GM12873 (cell line): ENCODE data around the gene POU4F1.

Source experiments
- TF ChIP-seq, protein P1 (sequence below): IDR thresholded peaks from 2 replicates; pipeline ENCODE4 v1.5.1; 2012; ENCODE audit warnings: low read depth, mild to moderate bottlenecking, moderate library complexity, low read length, control low read depth; ENCODE audit not compliant: insufficient read depth; ENCODE audit errors: missing control alignments

Gene POU4F1

DNA sequence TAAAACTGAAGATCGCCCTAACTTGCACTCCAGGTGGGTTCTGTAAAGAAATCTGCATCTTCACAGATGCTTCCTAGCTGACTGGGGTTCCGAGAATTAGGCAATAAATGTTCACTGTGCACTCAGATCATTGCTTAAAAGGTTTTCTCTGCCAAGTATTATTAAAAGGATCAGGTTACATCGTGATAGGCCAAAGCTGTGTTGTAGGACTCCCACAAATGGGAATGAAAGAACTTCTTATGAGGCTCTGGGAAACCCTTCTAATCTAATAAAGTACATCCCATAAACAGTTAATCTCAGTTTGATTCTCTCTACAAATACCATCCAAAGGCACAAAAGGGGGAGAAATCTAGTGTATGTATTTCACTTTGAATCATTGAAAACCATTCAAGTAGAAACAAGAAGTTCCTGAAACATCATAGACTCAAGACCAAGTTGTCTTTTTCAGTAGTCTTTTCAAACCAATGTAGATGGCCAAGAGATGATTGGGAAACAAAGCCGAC is 7.1 kb upstream of the POU4F1 start:
- TF ChIP-seq, protein P1, sequence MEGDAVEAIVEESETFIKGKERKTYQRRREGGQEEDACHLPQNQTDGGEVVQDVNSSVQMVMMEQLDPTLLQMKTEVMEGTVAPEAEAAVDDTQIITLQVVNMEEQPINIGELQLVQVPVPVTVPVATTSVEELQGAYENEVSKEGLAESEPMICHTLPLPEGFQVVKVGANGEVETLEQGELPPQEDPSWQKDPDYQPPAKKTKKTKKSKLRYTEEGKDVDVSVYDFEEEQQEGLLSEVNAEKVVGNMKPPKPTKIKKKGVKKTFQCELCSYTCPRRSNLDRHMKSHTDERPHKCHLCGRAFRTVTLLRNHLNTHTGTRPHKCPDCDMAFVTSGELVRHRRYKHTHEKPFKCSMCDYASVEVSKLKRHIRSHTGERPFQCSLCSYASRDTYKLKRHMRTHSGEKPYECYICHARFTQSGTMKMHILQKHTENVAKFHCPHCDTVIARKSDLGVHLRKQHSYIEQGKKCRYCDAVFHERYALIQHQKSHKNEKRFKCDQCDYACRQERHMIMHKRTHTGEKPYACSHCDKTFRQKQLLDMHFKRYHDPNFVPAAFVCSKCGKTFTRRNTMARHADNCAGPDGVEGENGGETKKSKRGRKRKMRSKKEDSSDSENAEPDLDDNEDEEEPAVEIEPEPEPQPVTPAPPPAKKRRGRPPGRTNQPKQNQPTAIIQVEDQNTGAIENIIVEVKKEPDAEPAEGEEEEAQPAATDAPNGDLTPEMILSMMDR, result no peak

DNA sequence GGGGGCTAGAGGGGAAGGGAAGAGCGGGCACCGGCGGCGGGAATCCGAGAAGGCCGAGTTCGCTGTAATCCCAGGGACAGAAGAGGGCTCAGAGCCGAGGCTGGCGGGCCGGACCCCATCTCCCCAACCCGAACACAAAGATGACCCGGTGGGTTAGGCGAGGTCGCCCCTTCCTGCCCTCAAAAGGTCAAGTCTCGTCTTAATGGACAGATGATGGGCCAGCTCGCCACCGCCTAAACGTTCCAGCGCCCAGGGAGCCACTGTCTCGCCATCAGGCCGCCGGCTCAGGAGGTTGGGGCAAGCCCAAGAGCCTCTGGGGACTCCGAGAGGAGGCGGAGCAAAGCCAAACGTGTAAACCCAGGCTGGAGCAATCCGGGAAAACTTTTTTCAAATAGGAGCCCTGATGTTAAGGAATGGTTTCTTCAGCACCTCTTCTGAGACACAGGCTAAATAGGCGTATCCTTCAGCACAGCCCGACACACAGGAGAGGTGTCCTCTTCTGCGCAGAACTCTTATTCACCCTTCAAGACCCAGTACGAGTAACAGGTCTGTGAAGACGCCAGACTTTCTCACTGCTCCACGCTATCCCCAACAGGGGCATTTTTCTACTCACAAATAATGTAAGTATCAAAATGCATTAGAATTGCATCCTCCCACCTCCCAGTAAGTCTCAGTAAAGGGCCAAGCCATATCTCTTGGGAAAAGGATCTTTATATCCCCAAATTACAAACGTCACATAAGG is 6.3 kb upstream of the POU4F1 start:
- TF ChIP-seq, protein P1, result no peak

DNA sequence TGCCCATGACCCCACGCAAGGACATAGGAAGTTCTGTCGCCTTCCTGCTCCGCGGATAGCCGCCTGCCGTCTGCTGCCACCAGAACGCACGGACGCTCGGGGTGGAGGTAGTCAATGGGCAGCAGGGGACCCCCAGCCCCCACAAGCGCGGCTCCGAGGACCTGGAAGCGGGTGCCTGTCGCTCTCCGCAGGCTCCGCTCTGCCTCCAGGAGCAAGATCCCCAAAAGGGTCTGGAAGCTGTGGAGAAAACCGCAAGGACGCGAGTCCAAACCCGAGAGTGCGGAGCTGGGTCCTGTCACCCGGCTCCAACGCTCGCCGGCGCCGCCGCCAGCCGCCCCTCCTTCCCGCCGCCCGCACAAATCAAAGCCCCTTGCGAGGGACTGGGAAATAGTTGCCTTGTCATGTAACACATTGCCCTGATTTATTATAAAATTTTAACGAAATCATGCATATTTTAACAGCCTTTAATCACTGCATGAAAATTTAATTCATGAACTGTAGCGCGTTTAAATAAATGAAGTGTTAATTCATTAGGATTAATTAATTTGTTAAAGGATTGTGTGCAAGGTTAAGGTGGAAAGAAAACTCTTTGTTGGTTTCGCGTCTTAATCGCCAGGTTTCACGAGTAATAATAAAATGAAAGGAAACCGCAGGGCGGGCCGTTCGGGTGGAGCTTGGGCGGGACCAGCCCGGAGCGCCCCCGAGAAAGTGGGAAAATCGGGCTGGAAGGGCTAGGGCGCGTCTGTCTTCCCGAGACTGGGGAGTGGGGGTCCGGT is 5.5 kb upstream of the POU4F1 start:
- TF ChIP-seq, protein P1, result no peak

DNA sequence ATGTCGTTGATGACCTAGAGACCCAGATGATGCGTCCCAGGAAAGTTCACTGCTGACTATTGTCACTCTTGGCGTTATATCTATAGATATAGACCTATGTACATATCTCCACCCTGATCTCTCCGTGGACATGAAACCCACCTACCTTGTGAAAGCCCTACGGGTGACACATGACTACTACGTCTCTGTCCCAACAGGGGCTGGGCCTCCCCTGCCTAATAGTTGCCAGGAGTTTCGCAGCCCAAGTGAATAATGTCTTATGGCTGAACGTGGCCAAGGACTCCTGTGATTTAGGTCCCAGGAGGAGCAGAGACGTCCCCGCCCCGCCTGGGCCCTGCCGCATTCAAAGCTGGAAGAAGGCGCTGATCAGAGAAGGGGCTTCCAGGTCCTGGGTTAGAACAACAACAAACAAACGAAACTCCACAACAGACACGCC is 4.9 kb upstream of the POU4F1 start:
- TF ChIP-seq, protein P1, result no peak

DNA sequence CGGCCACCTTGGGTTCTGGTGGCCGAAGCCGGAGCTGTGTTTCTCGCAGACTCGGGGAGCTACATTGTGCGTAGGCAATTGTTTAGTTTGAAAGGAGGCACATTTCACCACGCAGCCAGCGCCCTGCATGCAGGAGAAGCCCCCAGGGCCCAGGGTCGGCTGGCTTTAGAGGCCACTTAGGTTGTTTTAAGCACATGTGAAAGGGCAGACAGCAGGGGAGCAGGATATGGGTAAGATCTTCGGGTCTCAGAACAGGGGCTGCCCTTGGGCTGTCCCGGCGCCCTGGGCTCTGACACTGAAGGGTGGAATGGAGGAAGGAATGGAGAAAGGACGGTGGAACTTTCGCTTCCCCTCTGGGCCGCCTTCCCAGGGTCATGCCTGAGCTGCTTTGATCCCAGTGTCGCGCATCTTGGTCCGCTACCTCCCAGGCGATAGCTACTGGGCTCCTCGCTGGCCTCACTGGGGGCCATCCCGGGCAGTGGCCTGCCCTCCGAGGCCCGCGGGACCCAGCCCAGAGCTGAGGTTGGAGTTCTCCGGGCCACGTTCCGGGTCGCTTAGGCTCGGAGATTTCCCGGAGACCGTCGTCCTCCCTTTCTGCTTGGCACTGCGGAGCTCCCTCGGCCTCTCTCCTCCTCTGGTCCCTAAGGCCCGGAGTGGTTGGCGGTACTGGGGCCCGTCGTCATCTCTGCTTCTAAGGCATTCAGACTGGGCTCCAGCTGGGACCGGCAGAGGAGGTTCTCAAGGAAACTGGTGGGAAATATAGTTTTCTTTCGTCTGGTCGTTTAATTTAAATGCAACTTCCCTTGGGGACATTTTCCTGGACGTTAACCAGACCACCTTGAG is 4.3 kb upstream of the POU4F1 start:
- TF ChIP-seq, protein P1, result no peak

DNA sequence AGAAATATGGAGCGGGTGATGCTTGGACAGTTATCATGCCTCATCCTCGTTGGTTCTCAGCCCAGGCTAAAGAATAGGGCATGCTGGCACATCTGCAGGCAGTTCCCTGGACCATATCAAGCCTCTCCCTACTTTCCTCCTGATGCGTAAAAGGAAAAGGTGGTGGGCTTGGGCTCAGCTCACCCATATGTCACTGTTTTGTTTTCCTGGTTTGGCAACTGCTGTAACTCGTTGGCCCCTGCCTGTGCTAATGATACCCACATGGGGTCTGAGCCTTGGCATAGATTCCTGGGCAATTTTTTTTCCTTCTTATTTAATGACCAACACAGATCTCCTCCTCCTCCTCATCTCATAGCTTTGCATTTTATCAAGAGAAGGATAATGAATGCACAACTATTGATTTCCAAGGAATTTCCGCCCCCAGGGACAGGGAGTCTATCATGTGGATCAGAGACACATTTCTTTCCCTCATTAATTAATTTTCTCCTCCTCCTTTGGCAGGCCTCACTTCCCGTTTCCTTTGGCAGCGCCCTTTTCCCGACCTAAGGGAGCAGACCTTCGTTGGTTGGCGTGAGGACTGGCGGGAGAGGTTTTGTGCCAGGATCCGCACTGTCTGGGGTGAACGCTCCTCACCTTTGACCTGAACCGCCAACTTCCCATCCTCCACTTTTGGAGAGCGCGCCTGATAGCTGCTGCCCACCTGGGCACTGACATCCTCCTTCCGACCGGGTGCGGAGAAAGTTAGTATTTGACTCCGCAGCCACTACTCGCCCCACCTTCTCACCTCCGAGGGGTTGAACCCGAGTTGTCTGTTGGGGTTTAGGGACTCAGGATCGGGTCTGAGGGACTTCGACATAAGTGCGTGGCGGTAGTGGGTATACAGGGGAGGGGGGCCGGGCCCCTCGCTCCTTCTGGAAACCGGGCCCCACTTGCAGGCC is 3.4 kb upstream of the POU4F1 start:
- TF ChIP-seq, protein P1, result no peak
